DOHH2 (cell line): ENCODE data around the gene SLC6A6.

Source experiments
- H3F3A ChIP-seq: fragments of 200-600 bp; sonication (generic), shearing (Covaris generic); 2 replicates; pipeline ENCODE4 v1.6.0; 2016; ENCODE audit warnings: antibody characterized with exemption, mild to moderate bottlenecking; ENCODE audit not compliant: control insufficient read depth, insufficient read depth
- H3K27ac ChIP-seq: fragments of 200-600 bp; sonication (generic); 2 replicates; pipeline ENCODE4 v1.5.1; 2014; ENCODE audit warnings: low read depth, mild to moderate bottlenecking, low read length, moderate library complexity
- H3K27me3 ChIP-seq: fragments of 200-600 bp; sonication (generic); 2 replicates; pipeline ENCODE4 v1.6.1; 2014; ENCODE audit warnings: mild to moderate bottlenecking, low read length, mixed read lengths; ENCODE audit not compliant: control insufficient read depth
- H3K36me3 ChIP-seq: fragments of 200-600 bp; sonication (generic); 2 replicates; pipeline ENCODE4 v1.6.1; 2014; ENCODE audit warnings: mild to moderate bottlenecking, low read length, moderate library complexity, mixed read lengths; ENCODE audit not compliant: control insufficient read depth
- H3K4me1 ChIP-seq: fragments of 200-600 bp; sonication (generic); 2 replicates; pipeline ENCODE4 v1.6.1; 2014; ENCODE audit warnings: mild to moderate bottlenecking, low read length, mixed read lengths; ENCODE audit not compliant: control insufficient read depth
- H3K4me2 ChIP-seq: fragments of 200-600 bp; sonication (generic); 2 replicates; pipeline ENCODE4 v1.6.0; 2014; ENCODE audit warnings: mild to moderate bottlenecking, low read length, moderate library complexity
- H3K4me3 ChIP-seq: fragments of 200-600 bp; sonication (generic); 2 replicates; pipeline ENCODE4 v1.5.1; 2014; ENCODE audit warnings: mild to moderate bottlenecking, low read length, mixed read lengths
- H3K79me2 ChIP-seq: fragments of 200-600 bp; sonication (generic); 2 replicates; pipeline ENCODE4 v1.6.1; 2014; ENCODE audit warnings: mild to moderate bottlenecking, low read length, mixed read lengths; ENCODE audit not compliant: control insufficient read depth
- H3K9me2 ChIP-seq: fragments of 200-600 bp; sonication (generic); replicated peaks from 2 replicates; pipeline ENCODE4 v1.6.1; 2014; ENCODE audit warnings: mild to moderate bottlenecking, low read length, mixed read lengths; ENCODE audit not compliant: control insufficient read depth
- H3K9me3 ChIP-seq: fragments of 200-600 bp; sonication (generic); 2 replicates; pipeline ENCODE4 v1.6.1; 2014; ENCODE audit warnings: antibody characterized with exemption, low read length, mixed read lengths; ENCODE audit not compliant: control insufficient read depth, insufficient read depth
- H4K20me1 ChIP-seq: fragments of 200-600 bp; sonication (generic); 2 replicates; pipeline ENCODE4 v1.6.0; 2014; ENCODE audit warnings: low read depth, mild to moderate bottlenecking, antibody characterized with exemption, low read length, moderate library complexity; ENCODE audit not compliant: control insufficient read depth, insufficient read depth
- CTCF ChIP-seq: fragments of 200-600 bp; sonication (generic); IDR thresholded peaks from one replicate; pipeline ENCODE4 v1.5.1; 2014; ENCODE audit warnings: antibody characterized with exemption, mild to moderate bottlenecking, low read depth, low read length; ENCODE audit not compliant: poor library complexity, severe bottlenecking
- EZH2phosphoT487 ChIP-seq: fragments of 200-600 bp; sonication (generic); IDR thresholded peaks from 2 replicates; pipeline ENCODE4 v1.6.1; 2017; ENCODE audit warnings: borderline replicate concordance, mild to moderate bottlenecking, antibody characterized with exemption, low read length, moderate library complexity, mixed read lengths

Gene SLC6A6

GRCh38 chr3:14485981-14486380 is 83.6 kb downstream of the SLC6A6 start:
- Histone ChIP-seq H3K9me3 (no peaks in the 10 kb centered on the region), H4K20me1 (no peaks in the 10 kb centered on the region), H3K9me2 (no peaks in the 10 kb centered on the region), H3K36me3 (peaks cover 50% of the 10 kb centered on the region), H3K4me1 (no peaks in the 10 kb centered on the region), H3K27me3 (no peaks in the 10 kb centered on the region), H3K79me2 (no peaks in the 10 kb centered on the region), H3F3A (no peaks in the 10 kb centered on the region), H3K27ac (no peak overlapping the region), H3K4me2 (no peak overlapping the region), H3K4me3 (no peak overlapping the region)
- no peak for TF ChIP-seq CTCF
- no peak for TF ChIP-seq EZH2phosphoT487

- Histone ChIP-seq H3K9me3 (no peaks in the 10 kb centered on the region), H3K9me2 (no peaks in the 10 kb centered on the region), H3K4me2 (no peak overlapping the region), H3K4me1 (no peaks in the 10 kb centered on the region), H3K36me3 (peaks cover 47% of the 10 kb centered on the region), H3K4me3 (no peak overlapping the region), H3F3A (no peaks in the 10 kb centered on the region), H3K79me2 (no peaks in the 10 kb centered on the region), H3K27me3 (no peaks in the 10 kb centered on the region), H4K20me1 (no peaks in the 10 kb centered on the region), H3K27ac (no peak overlapping the region)
- TF ChIP-seq CTCF (no peak), EZH2phosphoT487 (no peak)
These were observed 84.1 kb downstream of the SLC6A6 start for GRCh38 chr3:14486460-14486859.

- no peaks in the 10 kb centered on the region for H3F3A ChIP-seq
- no peak overlapping the region for H3K27ac ChIP-seq
- no peaks in the 10 kb centered on the region for H3K9me2 ChIP-seq
- no peak overlapping the region for H3K4me3 ChIP-seq
- H3K9me3 ChIP-seq: no peaks in the 10 kb centered on the region
- no peaks in the 10 kb centered on the region for H3K4me1 ChIP-seq
- H3K4me2 ChIP-seq: no peak overlapping the region
- no peaks in the 10 kb centered on the region for H4K20me1 ChIP-seq
- H3K79me2 ChIP-seq: no peaks in the 10 kb centered on the region
- H3K36me3 ChIP-seq: peaks cover 41% of the 10 kb centered on the region
- no peaks in the 10 kb centered on the region for H3K27me3 ChIP-seq
- TF ChIP-seq CTCF: no peak
- no peak for TF ChIP-seq EZH2phosphoT487
These were observed 84.7 kb downstream of the SLC6A6 start for GRCh38 chr3:14487086-14487485.

GRCh38 chr3:14487821-14488220 is 85.4 kb downstream of the SLC6A6 start:
- Histone ChIP-seq H3K4me2 (no peak overlapping the region), H3K9me2 (no peaks in the 10 kb centered on the region), H3K27me3 (no peaks in the 10 kb centered on the region), H3K4me3 (no peak overlapping the region), H3K27ac (no peak overlapping the region), H3K9me3 (no peaks in the 10 kb centered on the region), H3F3A (no peaks in the 10 kb centered on the region), H3K4me1 (no peaks in the 10 kb centered on the region), H3K36me3 (peaks cover 34% of the 10 kb centered on the region), H4K20me1 (no peaks in the 10 kb centered on the region), H3K79me2 (no peaks in the 10 kb centered on the region)
- no peak for TF ChIP-seq CTCF
- TF ChIP-seq EZH2phosphoT487: no peak
